Measurements from ENCODE around the gene NEB.
A peak's percentile ranks its signal among the peaks of the same experiment; 100 is the strongest.

Gene NEB

DNA sequence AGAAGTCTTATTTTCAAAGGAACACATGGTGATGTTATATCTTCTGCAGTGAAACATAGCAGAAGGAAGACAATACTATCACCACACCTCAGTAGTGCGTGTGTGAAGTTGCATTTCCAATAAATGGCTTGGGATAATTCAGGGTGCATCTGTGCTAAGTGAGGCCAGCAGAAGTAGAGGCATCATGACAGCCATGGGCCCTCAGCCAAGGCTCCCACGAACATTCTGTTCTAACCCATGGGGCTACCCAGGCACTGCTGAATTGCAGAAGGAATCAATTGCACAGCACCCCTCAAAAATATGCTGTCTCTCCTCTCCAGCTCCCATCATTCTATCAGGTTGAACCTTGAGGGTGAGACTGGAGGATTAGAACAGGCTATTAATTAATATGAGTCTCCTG is 185.1 kb downstream of the NEB start:
- Mint-ChIP-seq H3K9me3 (no peaks in the 10 kb centered on the region), H3K4me1 (no peaks in the 10 kb centered on the region), H3K27ac (no peak overlapping the region), H3K4me3 (no peak overlapping the region), H3K27me3 (no peaks in the 10 kb centered on the region), H3K36me3 (peaks cover 11% of the 10 kb centered on the region)
- DNase-seq (ENCODE audit: low spot score in 2 of 2) (no peak), ATAC-seq (ENCODE audit: low read depth) (no peak)

DNA sequence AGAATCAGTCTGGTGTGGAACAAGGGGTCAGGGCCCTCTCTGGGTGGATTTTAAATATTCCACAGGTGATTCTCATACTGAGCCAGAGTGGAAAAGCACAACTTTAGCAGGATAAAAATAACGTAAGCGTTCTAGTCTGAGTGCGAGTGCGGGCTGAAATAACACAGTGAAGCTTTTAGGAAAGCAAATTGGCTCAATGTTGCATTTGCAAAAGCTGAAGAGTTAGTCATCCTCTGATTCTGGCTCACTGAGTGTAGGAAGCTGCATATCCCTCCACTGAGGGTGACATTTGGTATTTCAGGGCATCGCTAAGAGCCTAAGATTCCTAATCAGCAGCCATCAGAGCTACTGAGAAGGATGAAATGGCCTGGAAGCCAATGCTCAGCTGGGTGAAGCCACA is 189.8 kb downstream of the NEB start:
- ATAC-seq (ENCODE audit: low read depth) (no peak), DNase-seq (ENCODE audit: low spot score in 2 of 2) (no peak)
- Mint-ChIP-seq H3K27ac (no peak overlapping the region), H3K4me3 (no peak overlapping the region), H3K9me3 (no peaks in the 10 kb centered on the region), H3K4me1 (no peaks in the 10 kb centered on the region), H3K36me3 (peaks cover 5% of the 10 kb centered on the region), H3K27me3 (no peaks in the 10 kb centered on the region)

DNA sequence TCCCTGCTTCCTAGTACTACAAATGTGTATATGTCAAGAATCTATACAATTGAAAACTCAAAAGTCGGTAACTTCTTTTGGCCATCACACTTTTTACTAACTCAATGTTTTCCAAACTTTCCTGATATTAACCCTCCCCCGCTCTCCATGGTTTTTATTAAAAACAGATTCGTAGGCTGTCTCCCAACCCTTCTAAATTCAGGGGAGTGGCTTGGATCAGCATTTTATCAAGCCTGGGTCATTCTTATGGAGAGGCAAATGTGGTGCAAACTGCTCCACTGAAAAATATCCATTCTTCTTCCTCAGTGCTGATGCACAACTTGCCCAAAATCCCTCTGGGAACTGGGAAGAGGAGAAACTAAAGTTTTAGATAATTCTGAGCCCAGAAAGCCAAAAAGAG is 190.4 kb downstream of the NEB start:
- no peaks in the 10 kb centered on the region for H3K27me3 Mint-ChIP-seq
- no peak for DNase-seq (ENCODE audit: low spot score in 2 of 2)
- H3K36me3 Mint-ChIP-seq: peaks cover 7% of the 10 kb centered on the region
- H3K27ac Mint-ChIP-seq: no peak overlapping the region
- no peak overlapping the region for H3K4me3 Mint-ChIP-seq
- H3K4me1 Mint-ChIP-seq: no peaks in the 10 kb centered on the region
- H3K9me3 Mint-ChIP-seq: no peaks in the 10 kb centered on the region
- no peak for ATAC-seq (ENCODE audit: low read depth)

DNA sequence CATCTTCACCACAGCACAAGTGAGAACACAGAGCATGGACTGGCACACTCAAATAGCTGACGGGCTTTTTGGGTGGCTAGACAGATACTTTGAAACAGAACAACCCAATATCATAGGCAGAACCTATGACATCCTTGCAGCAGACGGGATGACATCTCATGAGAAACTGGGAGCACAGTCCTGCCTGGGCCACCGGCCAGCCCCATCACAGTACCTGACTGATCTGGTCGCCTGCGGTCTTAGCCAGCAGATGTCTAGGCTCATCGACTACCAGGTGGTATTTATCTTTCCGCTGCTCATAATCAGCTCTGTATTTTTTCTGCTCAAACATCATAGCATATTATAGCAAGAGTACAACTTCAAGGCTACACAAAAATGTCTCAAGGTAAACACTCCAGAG is 200.3 kb downstream of the NEB start:
- Mint-ChIP-seq H3K36me3 (peaks cover 10% of the 10 kb centered on the region), H3K4me3 (no peak overlapping the region), H3K9me3 (no peaks in the 10 kb centered on the region), H3K27me3 (no peaks in the 10 kb centered on the region), H3K27ac (no peak overlapping the region), H3K4me1 (no peaks in the 10 kb centered on the region)
- no peak for ATAC-seq (ENCODE audit: low read depth)
- no peak for DNase-seq (ENCODE audit: low spot score in 2 of 2)

DNA sequence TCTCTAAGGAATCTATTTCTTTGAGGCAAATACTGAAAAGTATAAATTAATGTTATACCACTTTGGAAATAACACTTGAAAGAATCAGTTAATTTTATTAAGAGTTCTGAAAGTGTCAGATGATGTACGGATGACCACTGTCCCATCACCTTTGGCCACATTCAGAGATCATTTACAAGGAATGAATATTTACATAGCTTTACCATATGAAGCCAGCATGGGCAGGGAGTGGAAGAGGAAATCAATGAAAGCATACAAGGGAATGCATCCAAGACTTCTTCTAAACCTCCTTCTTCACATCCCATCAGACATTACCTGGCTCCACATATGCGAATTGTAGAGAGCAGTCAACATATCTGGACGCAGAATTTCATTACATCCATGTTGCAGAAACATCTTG is 201.1 kb downstream of the NEB start:
- Mint-ChIP-seq H3K36me3 (peaks cover 10% of the 10 kb centered on the region), H3K4me1 (no peaks in the 10 kb centered on the region), H3K27ac (no peak overlapping the region), H3K9me3 (no peaks in the 10 kb centered on the region), H3K4me3 (no peak overlapping the region), H3K27me3 (no peaks in the 10 kb centered on the region)
- DNase-seq (ENCODE audit: low spot score in 2 of 2): no peak
- ATAC-seq (ENCODE audit: low read depth): no peak

DNA sequence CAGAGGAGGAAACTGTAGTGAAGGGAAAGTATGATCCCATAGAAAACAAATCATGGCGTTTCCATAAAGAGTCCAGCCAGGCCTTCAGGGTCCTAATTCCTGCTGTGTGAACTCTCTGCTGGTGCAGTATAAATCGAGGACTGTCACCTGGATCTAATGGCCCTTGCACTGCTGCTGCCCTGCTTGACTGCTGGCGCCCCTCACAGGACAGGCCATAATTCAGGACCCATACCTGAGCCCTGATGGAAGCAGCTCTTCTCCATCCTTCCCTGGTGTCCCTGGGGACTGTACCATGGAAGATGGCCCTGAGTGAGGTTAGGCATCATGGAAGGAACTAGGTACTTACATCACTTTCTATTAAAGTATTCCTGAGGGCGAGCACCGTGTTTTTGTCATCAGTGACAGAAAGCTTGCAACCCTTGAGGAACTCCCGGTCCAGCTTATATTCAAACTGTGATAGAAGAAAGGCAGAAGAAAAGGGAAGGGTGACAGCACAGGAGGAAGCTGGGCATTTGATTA is 207.6 kb downstream of the NEB start:
- no peak for ATAC-seq (ENCODE audit: low read depth)
- H3K4me3 Mint-ChIP-seq: no peak overlapping the region
- peaks cover 11% of the 10 kb centered on the region for H3K4me1 Mint-ChIP-seq
- no peaks in the 10 kb centered on the region for H3K27me3 Mint-ChIP-seq
- DNase-seq (ENCODE audit: low spot score in 2 of 2): no peak
- H3K9me3 Mint-ChIP-seq: no peaks in the 10 kb centered on the region
- peak overlapping the region; percentile 82 for H3K27ac Mint-ChIP-seq
- H3K36me3 Mint-ChIP-seq: peaks cover 2% of the 10 kb centered on the region

DNA sequence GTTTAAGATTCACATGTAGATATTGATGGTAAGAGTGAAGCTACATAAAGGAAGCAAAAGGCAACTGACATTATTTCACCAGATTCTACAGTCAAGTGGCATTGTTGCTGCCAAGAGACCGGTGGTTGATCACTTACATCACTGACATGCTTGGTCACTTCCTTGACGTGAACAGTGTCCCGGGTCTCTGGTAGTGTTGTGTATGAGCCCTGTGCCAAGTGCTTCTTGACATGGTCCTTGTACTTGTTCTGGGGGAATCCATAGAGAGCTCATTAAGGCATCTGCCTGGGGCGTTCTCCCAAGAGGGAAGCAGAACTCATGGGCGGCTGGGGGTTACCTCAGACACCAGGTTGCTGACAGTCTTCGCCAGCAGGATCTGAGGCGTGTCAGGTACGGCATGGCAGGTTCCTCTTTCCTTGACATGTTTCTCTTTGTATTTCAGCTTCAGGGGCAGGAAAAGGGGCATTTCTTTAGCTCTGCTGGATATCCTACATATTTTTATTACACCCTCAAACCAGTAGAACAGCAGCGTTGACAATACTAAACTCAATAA is 208.4 kb downstream of the NEB start:
- Mint-ChIP-seq H3K9me3 (no peaks in the 10 kb centered on the region), H3K36me3 (peaks cover 2% of the 10 kb centered on the region), H3K4me3 (peak overlapping the region; percentile 37), H3K4me1 (peaks cover 11% of the 10 kb centered on the region), H3K27me3 (no peaks in the 10 kb centered on the region), H3K27ac (peak overlapping the region; percentile 82)
- ATAC-seq (ENCODE audit: low read depth) (peak; percentile 89), DNase-seq (ENCODE audit: low spot score in 2 of 2) (peak; percentile 45 to 48)

DNA sequence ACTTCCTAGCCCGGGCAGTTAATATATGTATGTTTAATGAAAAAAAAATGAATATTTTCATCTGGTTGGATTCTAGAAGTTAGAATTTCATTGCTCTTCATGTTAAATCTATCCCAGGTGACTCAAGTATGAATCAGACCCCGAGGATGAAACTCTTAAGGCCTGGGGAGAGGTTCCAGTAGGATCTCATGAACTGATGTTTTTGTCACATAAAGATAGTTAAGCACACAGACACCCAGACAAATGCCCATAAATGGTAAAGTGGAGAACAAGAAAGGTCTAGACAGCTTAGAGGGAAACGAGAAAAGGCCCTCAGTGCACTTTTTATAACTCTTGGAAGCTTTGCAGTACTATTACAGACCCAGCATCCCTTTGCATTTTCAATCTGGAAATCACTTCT is 210.4 kb downstream of the NEB start:
- DNase-seq (ENCODE audit: low spot score in 2 of 2) (no peak), ATAC-seq (ENCODE audit: low read depth) (no peak)
- Mint-ChIP-seq H3K36me3 (peaks cover 3% of the 10 kb centered on the region), H3K9me3 (no peaks in the 10 kb centered on the region), H3K4me1 (peaks cover 11% of the 10 kb centered on the region), H3K4me3 (no peak overlapping the region), H3K27me3 (no peaks in the 10 kb centered on the region), H3K27ac (no peak overlapping the region)

DNA sequence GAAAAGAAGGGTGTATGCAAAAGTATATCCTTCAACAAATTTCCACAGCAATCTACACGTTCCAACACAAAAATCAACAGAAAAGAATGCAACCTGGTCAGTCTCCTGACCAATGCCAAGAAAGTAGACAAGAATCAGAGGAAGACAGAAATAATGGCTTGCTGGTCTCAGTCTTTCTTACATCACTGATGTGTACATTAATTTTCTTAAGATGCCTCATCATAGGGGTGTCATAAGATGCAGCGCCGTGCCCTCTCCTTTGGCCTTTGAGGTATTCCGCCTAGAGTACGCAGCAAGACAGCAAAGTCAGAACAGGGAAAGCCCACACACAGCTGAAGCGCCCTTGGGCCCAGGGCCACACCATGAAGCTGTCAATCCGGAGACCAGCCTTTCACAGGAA is 211.7 kb downstream of the NEB start:
- Mint-ChIP-seq H3K4me1 (peaks cover 11% of the 10 kb centered on the region), H3K4me3 (no peak overlapping the region), H3K27ac (no peak overlapping the region), H3K9me3 (no peaks in the 10 kb centered on the region), H3K36me3 (peaks cover 7% of the 10 kb centered on the region), H3K27me3 (no peaks in the 10 kb centered on the region)
- DNase-seq (ENCODE audit: low spot score in 2 of 2): no peak
- no peak for ATAC-seq (ENCODE audit: low read depth)

DNA sequence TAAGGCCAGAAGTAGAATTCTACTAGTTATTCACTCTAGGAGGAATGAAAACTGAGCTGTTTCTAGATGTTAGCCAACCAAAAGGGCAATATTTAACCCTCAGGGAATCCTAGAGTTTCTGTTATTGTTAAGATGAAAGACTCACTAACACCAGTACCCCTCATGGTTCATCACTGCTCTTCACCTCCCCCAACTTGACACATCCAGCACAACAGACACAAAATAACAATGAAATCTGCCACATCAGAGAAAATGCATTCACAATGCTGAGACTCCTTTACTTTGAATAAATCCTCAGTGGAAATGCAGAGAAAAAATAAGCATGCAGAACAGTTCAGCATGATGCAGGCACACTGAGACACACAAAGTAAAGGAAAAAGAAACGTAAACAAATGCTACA is 213.3 kb downstream of the NEB start:
- Mint-ChIP-seq H3K4me3 (no peak overlapping the region), H3K27ac (no peak overlapping the region), H3K9me3 (no peaks in the 10 kb centered on the region), H3K36me3 (peaks cover 11% of the 10 kb centered on the region), H3K27me3 (no peaks in the 10 kb centered on the region), H3K4me1 (peaks cover 5% of the 10 kb centered on the region)
- DNase-seq (ENCODE audit: low spot score in 2 of 2): no peak
- no peak for ATAC-seq (ENCODE audit: low read depth)

DNA sequence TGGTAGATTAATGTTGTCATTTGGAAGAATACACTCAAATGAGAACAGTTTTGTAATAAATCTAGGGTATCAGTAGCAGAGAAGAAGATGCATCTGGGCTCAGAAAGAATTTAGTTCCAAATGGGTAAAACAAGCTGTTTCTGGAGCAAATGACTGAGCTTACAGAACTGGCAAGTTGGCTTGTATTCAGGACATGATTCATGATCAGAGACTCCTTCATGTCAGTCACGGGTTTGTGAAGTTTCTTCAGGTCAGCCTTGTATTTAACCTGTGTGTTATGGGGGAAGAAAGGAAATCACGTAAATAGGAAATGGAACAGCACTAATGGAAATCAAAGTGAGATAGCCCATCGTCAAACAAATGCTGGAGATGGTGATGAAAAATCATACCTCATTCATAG is 215.5 kb downstream of the NEB start:
- H3K4me1 Mint-ChIP-seq: no peaks in the 10 kb centered on the region
- ATAC-seq (ENCODE audit: low read depth): no peak
- no peaks in the 10 kb centered on the region for H3K9me3 Mint-ChIP-seq
- peaks cover 14% of the 10 kb centered on the region for H3K36me3 Mint-ChIP-seq
- H3K27ac Mint-ChIP-seq: no peak overlapping the region
- H3K4me3 Mint-ChIP-seq: no peak overlapping the region
- no peak for DNase-seq (ENCODE audit: low spot score in 2 of 2)
- no peaks in the 10 kb centered on the region for H3K27me3 Mint-ChIP-seq

DNA sequence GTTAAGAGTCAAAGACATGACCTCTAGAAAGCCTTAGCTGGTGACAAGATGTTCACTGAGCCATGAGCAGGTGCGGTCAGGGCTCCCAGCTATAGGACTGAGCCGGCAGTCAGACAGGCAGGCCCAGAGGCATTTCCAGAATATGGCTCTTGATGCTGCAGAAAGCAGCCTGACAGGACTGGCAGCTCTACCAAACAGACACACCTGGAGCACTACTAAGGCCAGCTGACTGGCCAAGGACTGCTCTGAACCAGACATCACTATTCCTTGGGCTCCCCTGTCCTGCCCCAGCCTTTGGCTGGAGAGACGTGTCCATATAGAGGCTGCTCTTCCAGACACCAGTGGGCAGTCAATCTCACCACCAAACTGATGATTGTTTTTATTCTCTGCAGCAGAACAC is 225.8 kb downstream of the NEB start:
- peaks cover 8% of the 10 kb centered on the region for H3K36me3 Mint-ChIP-seq
- H3K4me3 Mint-ChIP-seq: no peak overlapping the region
- H3K4me1 Mint-ChIP-seq: no peaks in the 10 kb centered on the region
- no peak overlapping the region for H3K27ac Mint-ChIP-seq
- DNase-seq (ENCODE audit: low spot score in 2 of 2): no peak
- no peaks in the 10 kb centered on the region for H3K27me3 Mint-ChIP-seq
- ATAC-seq (ENCODE audit: low read depth): no peak
- no peaks in the 10 kb centered on the region for H3K9me3 Mint-ChIP-seq

DNA sequence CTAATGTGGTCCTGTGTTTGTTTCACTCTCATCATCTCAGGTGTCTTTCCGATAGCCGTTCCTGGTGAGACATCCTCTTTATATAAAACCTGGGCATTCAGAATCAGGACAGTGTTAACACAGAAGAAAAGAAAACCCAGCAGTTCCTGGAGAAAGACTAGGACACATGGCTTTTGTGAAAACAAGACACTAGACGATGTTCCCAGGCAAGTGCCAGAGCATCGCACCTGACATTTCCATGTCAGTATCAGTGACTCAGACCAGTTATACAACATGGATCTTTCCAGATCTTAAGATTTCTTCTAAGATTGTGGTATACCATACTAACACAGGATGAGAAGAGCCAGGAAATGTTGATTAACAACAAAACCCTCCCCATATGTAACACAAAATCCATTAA is 228.1 kb downstream of the NEB start:
- Mint-ChIP-seq H3K36me3 (peaks cover 8% of the 10 kb centered on the region), H3K27ac (peak overlapping the region; percentile 35), H3K27me3 (no peaks in the 10 kb centered on the region), H3K4me3 (no peak overlapping the region), H3K9me3 (no peaks in the 10 kb centered on the region), H3K4me1 (no peaks in the 10 kb centered on the region)
- DNase-seq (ENCODE audit: low spot score in 2 of 2) (no peak), ATAC-seq (ENCODE audit: low read depth) (no peak)

DNA sequence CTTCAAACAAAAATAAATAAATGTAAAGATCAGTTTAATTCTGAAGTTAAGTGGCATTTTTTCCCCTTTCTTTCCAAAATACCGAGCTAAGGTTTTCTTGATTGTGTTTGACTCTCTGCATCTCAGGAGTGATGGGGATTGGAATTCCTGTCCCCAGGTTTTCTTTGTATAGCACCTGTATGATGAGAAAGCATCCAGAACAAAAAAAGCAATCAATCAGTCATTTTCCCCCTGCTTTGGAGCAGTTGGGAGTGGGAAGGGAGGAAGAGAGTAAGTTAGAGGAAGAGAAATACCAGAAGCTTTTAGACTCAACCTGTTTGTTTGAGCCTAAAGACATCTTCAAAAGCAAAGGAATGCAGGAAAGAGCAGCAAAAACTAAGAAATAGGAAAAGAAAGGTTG is 236.1 kb downstream of the NEB start:
- H3K4me1 Mint-ChIP-seq: no peaks in the 10 kb centered on the region
- ATAC-seq (ENCODE audit: low read depth) (no peak), DNase-seq (ENCODE audit: low spot score in 2 of 2) (no peak)
- H3K27me3 Mint-ChIP-seq: no peaks in the 10 kb centered on the region
- H3K4me3 Mint-ChIP-seq: no peak overlapping the region
- no peak overlapping the region for H3K27ac Mint-ChIP-seq
- H3K36me3 Mint-ChIP-seq: peaks cover 7% of the 10 kb centered on the region
- H3K9me3 Mint-ChIP-seq: no peaks in the 10 kb centered on the region

DNA sequence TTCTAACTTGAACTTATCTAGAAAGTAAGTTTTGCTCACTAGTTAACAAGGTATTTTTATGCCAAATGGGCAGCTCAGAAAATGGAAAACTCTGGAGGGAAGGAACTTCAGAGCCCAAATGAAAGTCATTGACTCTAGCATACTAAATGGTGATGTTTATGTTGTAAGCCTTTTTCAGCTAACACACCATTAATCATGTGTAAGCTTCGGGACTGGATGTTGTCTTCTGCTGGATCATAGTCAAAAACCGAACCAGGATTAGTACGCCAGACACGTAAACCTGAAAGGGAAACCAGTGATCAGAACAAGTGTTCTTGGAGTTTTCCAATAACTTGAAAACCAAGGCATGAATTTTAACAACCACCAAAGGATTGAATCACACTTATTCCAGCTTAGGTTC is 242.8 kb downstream of the NEB start:
- Mint-ChIP-seq H3K4me1 (no peaks in the 10 kb centered on the region), H3K27ac (no peak overlapping the region)

More for the DNA sequence above, 242.8 kb downstream of the NEB start:
- H3K9me3 Mint-ChIP-seq: peaks cover 3% of the 10 kb centered on the region
- H3K27me3 Mint-ChIP-seq: no peaks in the 10 kb centered on the region
- DNase-seq (ENCODE audit: low spot score in 2 of 2) (no peak), ATAC-seq (ENCODE audit: low read depth) (no peak)
- peaks cover 16% of the 10 kb centered on the region for H3K36me3 Mint-ChIP-seq
- H3K4me3 Mint-ChIP-seq: no peak overlapping the region
